ENCODE measurements around the gene ZNF823. TPM values are rescaled to one million over a fixed set of nuclear protein-coding genes. Genes with fewer than 3 reads are reported as not detected.

Gene ZNF823
- total and polyA plus RNA-seq, 2 of the 13 experiments (the other 11 are each of a cell fraction or from before 2014, with no cell fraction given), result 5.7 to 11.7 TPM

DNA sequence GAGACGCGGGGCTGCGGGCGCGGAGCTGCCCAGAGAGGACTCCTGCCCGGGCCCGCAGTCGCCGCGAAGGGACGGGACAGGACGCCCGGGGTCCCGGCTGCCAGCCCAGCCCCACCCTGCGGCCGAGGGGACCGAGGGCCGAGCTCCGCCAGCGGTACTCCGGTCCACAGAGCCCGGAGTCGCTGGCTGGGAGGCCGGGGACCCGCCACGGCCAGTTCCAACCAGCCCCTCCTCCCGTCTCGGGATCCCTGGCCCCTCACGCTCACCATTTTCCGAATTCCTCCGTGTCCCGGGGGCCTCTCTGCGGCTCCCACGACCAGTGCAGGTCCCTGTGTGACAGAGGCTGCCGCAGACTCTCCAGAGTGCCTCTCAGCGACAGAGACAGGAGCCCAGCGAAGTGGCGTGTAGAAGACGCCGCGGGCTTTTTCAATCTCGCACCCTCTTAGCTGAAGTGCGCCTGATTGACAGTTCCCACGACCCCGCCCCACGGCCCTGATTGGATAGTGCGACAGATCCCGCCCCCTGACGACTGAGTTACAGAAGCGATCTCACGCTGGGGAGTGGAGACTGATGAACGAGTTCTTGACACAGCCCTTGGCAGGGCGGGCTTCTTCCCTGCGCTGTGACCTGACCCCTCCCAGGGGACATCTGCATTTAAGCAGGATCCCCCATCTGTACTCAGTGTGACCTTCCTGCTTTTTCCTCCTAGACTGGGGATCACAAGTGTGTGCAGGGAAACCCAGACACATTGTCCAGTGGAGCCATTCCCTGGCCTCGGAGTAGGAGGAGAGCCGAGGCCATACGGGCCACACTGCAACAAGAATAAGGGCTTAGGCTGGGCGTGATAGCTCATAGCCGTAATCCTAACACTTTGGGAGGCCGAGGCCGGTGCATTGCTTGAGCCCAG lies 44.0 kb downstream of the ZNF823 start (continued):
- TF ChIP-seq ZNF143 (CRISPR knock-in tag; IDR thresholded peaks at IDR 0.05) (no peak), ELF4 (CRISPR knock-in tag; IDR thresholded peaks at IDR 0.05; ENCODE audit: borderline replicate concordance) (no peak), ZFP62 (CRISPR knock-in tag; IDR thresholded peaks at IDR 0.05) (no peak), SAP130 (CRISPR knock-in tag; IDR thresholded peaks at IDR 0.05; ENCODE audit: low read depth) (peak; percentile 96), ELF3 (CRISPR knock-in tag; IDR thresholded peaks at IDR 0.05) (peak; percentile 33; the same call in 1 of the 2 replicates), NR3C1 (CRISPR knock-in tag; IDR thresholded peaks at IDR 0.05) (no peak), NFATC3 (CRISPR knock-in tag; IDR thresholded peaks at IDR 0.05) (0 out of 2 replicates have a peak, but pooled peaks have one; percentile 47), ZNF552 (CRISPR knock-in tag; IDR thresholded peaks at IDR 0.05; ENCODE audit: borderline replicate concordance) (no peak), ZNF788 (CRISPR knock-in tag; IDR thresholded peaks at IDR 0.05; ENCODE audit: borderline replicate concordance) (peak; percentile 64; the same call in 1 of the 2 replicates), POLR2A (IDR thresholded peaks at IDR 0.05; ENCODE audit: insufficient read depth in 1 of 2, low read depth in 2 of 2, low read length in 2 of 2) (peak; percentile 83 to 93), ZBTB8A (CRISPR knock-in tag; IDR thresholded peaks at IDR 0.05; ENCODE audit: borderline replicate concordance, low read depth) (no peak), ZNF841 (CRISPR knock-in tag; IDR thresholded peaks at IDR 0.05; ENCODE audit: borderline replicate concordance) (no peak), RFXANK (CRISPR knock-in tag; IDR thresholded peaks at IDR 0.05) (no peak), ZNF724P (CRISPR knock-in tag; IDR thresholded peaks at IDR 0.05; ENCODE audit: borderline replicate concordance) (peak; percentile 70; the same call in 1 of the 2 replicates), MED13 (CRISPR knock-in tag; IDR thresholded peaks at IDR 0.05) (0 out of 2 replicates have a peak, but pooled peaks have one; percentile 35), ZBTB3 (CRISPR knock-in tag; IDR thresholded peaks at IDR 0.05; ENCODE audit: borderline replicate concordance, low read depth) (peak; percentile 44; the same call in 1 of the 2 replicates), KLF11 (CRISPR knock-in tag; IDR thresholded peaks at IDR 0.05) (0 out of 2 replicates have a peak, but pooled peaks have one; percentile 77), ZNF501 (CRISPR knock-in tag; IDR thresholded peaks at IDR 0.05) (peak; percentile 68; the same call in 1 of the 2 replicates)
- TF ChIP-seq, protein P1, sequence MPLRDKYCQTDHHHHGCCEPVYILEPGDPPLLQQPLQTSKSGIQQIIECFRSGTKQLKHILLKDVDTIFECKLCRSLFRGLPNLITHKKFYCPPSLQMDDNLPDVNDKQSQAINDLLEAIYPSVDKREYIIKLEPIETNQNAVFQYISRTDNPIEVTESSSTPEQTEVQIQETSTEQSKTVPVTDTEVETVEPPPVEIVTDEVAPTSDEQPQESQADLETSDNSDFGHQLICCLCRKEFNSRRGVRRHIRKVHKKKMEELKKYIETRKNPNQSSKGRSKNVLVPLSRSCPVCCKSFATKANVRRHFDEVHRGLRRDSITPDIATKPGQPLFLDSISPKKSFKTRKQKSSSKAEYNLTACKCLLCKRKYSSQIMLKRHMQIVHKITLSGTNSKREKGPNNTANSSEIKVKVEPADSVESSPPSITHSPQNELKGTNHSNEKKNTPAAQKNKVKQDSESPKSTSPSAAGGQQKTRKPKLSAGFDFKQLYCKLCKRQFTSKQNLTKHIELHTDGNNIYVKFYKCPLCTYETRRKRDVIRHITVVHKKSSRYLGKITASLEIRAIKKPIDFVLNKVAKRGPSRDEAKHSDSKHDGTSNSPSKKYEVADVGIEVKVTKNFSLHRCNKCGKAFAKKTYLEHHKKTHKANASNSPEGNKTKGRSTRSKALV (CRISPR knock-in tag; IDR thresholded peaks at IDR 0.05), result 0 out of 2 replicates have a peak, but pooled peaks have one; percentile 44
- TF ChIP-seq, protein P2, sequence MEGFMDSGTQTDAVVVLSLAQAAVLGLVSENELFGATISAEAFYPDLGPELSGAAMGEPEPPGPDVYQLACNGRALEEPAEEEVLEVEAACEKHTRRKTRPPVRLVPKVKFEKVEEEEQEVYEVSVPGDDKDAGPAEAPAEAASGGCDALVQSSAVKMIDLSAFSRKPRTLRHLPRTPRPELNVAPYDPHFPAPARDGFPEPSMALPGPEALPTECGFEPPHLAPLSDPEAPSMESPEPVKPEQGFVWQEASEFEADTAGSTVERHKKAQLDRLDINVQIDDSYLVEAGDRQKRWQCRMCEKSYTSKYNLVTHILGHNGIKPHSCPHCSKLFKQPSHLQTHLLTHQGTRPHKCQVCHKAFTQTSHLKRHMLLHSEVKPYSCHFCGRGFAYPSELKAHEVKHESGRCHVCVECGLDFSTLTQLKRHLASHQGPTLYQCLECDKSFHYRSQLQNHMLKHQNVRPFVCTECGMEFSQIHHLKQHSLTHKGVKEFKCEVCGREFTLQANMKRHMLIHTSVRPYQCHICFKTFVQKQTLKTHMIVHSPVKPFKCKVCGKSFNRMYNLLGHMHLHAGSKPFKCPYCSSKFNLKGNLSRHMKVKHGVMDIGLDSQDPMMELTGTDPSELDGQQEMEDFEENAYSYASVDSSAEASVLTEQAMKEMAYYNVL (CRISPR knock-in tag; IDR thresholded peaks at IDR 0.05; ENCODE audit: borderline replicate concordance), result peak; percentile 14; the same call in 1 of the 2 replicates
- TF ChIP-seq, protein P3, sequence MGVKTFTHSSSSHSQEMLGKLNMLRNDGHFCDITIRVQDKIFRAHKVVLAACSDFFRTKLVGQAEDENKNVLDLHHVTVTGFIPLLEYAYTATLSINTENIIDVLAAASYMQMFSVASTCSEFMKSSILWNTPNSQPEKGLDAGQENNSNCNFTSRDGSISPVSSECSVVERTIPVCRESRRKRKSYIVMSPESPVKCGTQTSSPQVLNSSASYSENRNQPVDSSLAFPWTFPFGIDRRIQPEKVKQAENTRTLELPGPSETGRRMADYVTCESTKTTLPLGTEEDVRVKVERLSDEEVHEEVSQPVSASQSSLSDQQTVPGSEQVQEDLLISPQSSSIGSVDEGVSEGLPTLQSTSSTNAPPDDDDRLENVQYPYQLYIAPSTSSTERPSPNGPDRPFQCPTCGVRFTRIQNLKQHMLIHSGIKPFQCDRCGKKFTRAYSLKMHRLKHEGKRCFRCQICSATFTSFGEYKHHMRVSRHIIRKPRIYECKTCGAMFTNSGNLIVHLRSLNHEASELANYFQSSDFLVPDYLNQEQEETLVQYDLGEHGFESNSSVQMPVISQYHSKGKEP (CRISPR knock-in tag; IDR thresholded peaks at IDR 0.05), result no peak
- TF ChIP-seq, protein P4, sequence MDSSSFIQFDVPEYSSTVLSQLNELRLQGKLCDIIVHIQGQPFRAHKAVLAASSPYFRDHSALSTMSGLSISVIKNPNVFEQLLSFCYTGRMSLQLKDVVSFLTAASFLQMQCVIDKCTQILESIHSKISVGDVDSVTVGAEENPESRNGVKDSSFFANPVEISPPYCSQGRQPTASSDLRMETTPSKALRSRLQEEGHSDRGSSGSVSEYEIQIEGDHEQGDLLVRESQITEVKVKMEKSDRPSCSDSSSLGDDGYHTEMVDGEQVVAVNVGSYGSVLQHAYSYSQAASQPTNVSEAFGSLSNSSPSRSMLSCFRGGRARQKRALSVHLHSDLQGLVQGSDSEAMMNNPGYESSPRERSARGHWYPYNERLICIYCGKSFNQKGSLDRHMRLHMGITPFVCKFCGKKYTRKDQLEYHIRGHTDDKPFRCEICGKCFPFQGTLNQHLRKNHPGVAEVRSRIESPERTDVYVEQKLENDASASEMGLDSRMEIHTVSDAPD (CRISPR knock-in tag; IDR thresholded peaks at IDR 0.05), result 0 out of 2 replicates have a peak, but pooled peaks have one; percentile 23
